NOMO-1 treated with dmso at 0.1 percent for 144 hours (cell line): ENCODE measurements around the gene EYA2.
"Not testable (repeated sequence)": the region's sequence is repeated elsewhere in the genome, so short reads cannot be mapped to it uniquely, and the experiment has no call there.

Experiments
- DNase-seq: peaks from one replicate; lab custom pipeline; 2025; ENCODE audit not compliant: unreplicated experiment; lab: John Stamatoyannopoulos, UW

The EYA2 gene

GRCh38 chr20:46894579-46894958 lies at the start of gene EYA2:
TSS of gene EYA2 (plus strand) at chr20:46894843. CDS start at chr20:46990011, 95,168 bp downstream.
- DNase-seq = no peak

- DNase-seq = no peak
These were observed 49.7 kb upstream of the EYA2 start for GRCh38 chr20:46844965-46845364.

GRCh38 chr20:46849269-46849668 lies 45.4 kb upstream of the EYA2 start:
- no peak for DNase-seq

- DNase-seq = no peak
These were observed 44.9 kb upstream of the EYA2 start for GRCh38 chr20:46849751-46850150.

DNA sequence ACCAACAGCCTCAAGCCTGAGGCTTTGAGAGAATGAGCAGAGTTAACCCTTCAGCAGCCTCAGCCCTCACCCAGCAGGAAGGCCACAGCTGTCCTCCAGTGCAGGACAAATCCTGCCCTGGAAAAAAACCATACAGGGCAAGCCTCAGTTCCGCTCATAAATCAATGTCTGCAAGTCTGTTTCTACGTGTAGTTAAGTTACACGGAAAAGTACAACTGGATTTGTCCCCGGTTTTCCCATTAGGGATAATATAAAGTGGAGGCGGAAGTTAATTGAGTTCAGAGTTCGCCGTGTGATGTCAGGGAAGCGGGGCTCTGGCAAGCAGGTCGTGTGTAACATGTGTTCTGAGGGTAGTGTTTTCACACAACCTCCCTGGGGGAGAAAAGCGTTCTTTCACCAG lies 44.2 kb upstream of the EYA2 start:
- no peak for DNase-seq

DNA sequence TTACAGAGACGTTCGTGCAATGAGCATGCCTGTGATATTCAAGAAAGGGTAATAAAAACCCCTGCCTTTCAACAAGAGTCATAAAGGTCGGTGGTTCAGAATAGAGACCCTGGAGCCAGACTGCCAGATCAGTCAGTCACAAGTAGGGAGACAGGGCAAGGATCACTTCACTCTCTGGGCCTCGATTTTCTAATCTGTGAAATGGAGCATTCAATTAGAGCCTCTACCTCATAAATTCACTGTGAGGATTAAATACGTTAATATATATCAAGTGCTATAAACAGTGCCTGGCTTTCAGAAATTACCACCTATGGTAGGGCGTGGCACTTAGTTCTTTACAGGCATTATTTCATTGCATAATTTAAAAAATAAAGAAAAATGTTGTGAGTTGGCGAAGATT lies 43.7 kb upstream of the EYA2 start:
- DNase-seq = no peak

GRCh38 chr20:46851746-46852145 lies 42.9 kb upstream of the EYA2 start:
- DNase-seq = no peak

- no peak for DNase-seq
These were observed 42.3 kb upstream of the EYA2 start for GRCh38 chr20:46852313-46852712.

- DNase-seq = no peak
These were observed 40.7 kb upstream of the EYA2 start for GRCh38 chr20:46853926-46854325.

DNA sequence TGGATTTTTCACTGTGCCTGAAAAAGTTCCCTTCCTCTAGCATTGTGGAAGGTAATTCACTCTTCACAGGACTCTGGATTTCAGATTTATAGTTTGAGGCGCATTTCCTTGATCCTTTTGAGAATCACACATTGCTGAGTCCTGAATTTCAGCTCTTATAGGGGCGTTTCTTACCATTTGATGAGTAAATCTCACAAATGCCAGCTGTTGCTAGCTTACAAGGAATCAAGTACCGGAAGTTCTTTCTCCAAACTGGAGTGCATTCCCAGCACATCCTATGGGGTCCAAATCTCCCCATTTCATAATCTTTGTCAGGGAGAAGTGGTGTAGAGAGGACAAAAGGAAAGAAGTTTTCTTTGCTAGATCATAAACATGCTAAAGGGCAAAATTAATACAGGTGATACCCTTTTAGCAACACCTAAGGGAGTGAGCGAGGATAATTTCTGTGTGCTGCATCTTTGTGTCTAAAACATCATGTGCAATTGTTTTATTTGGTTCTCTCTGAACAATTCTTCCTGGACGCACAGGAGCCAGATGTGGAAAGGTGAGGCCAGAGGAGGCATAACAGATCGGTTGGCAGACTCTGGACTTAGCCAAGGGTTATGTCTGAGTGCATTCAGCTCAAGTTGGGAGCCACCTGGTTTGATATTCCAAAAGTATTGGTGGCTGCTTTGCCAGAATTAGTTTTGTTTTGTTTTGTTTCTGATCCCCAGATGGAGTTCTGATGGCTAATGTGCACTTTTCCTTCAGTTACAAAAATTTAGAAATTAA lies 37.4 kb upstream of the EYA2 start:
- DNase-seq = no peak

GRCh38 chr20:46865824-46866223 lies 28.8 kb upstream of the EYA2 start:
- no peak for DNase-seq

GRCh38 chr20:46870041-46870440 lies 24.6 kb upstream of the EYA2 start:
- DNase-seq = no peak

GRCh38 chr20:46872328-46873211 lies 22.1 kb upstream of the EYA2 start:
- DNase-seq = no peak

GRCh38 chr20:46875059-46875458 lies 19.6 kb upstream of the EYA2 start:
- DNase-seq = no peak

GRCh38 chr20:46879386-46879785 lies 15.3 kb upstream of the EYA2 start:
- DNase-seq = no peak

DNA sequence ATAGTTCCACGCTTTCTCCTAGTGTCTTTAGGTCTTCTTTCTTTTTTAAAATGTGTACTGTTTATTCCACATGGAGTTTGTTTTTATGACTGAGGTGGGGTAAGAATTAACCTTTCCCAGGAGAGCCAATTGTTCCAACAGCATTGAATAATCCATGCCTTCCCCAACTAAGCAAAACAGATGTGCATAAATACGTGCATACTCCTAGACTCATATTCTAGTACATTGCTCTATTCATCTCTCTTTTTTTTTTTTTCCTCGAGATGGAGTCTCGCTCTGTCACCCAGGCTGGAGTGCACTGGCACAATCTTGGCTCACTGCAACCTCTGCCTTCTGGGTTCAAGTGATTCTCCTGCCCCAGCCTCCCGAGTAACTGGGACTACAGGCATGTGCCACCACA lies 14.7 kb upstream of the EYA2 start:
- DNase-seq = not testable (repeated sequence)

DNA sequence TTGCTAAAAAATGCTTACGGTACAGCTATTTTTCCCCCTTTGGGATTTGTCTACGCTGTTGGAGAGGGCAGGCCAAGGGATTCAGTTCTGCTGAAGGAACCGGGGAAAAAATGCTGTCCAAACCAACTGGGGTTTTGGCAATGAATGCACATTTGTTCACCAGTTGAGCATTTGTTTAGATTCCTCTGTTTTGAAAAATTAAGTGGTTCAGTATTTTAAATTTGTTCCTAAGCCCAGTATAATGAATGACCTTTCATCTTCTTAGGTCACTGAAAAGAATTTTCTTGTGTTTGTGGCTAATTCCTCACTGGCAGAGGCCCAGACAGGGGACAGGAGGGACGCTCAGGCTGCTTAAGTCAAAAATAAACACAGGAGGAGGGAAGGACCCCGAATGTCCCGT lies 10.8 kb upstream of the EYA2 start:
- no peak for DNase-seq

- no peak for DNase-seq
These were observed 4.0 kb upstream of the EYA2 start for GRCh38 chr20:46890682-46891081.

GRCh38 chr20:46893051-46893450 lies 1.6 kb upstream of the EYA2 start:
- DNase-seq = no peak

- no peak for DNase-seq
These were observed 615 bp upstream of the EYA2 start for GRCh38 chr20:46893877-46894578.
